ENCODE measurements around the gene PHTF2.

Gene PHTF2

GRCh38 chr7:77960336-77960735 lies 161.8 kb downstream of the PHTF2 start:
- TF ChIP-seq POLR2AphosphoS5 (IDR thresholded peaks at IDR 0.05; ENCODE audit: low read depth, low read length) (no peak), SIN3A (IDR thresholded peaks at IDR 0.05; ENCODE audit: borderline replicate concordance, insufficient read depth, low read length) (no peak)

DNA sequence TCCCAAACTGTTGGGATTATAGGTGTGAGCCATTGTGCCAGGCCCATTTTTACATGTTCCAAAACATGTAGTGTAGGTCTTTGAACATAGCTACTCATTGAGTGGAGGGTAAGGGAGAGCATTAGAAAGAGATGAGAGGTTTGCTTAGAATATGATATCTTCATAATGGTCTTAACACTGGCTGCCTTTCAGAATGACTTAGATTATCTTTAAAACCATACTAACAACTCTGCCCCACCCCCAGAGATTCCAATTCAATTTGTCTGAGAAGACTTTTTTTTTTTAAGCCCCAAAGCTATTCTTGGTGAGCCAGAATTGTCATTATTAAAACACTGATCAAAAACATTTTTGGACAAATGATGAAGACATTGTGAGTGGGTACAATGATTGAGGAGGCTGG lies 168.9 kb downstream of the PHTF2 start:
- TF ChIP-seq REST (IDR thresholded peaks at IDR 0.05; ENCODE audit: insufficient read depth in 1 of 2, low read depth in 2 of 2, low read length in 2 of 2) = no peak

DNA sequence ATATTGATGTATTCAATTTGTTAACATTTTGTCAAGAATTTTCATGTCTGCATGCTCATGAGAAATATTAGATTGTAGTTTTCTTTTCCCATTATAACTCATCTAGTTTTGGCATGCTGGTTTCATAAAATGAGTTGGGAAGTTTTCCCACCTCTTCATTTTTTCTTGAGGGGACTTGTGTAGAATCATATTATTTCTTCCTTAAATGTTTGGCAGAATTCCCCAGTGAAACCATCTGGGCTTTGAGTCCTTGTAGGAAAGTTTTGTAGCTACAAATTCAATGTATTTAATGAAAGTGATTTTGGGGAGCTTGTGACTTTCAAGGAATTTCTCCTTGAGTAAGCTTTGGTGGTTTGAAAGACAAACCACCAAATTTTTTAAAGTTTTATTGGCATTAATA lies 173.2 kb downstream of the PHTF2 start:
- TF ChIP-seq POLR2AphosphoS5 (IDR thresholded peaks at IDR 0.05; ENCODE audit: low read depth, low read length) (no peak), SIN3A (IDR thresholded peaks at IDR 0.05; ENCODE audit: borderline replicate concordance, insufficient read depth, low read length) (no peak), TAF1 (IDR thresholded peaks at IDR 0.05; ENCODE audit: borderline replicate concordance, insufficient read depth, low read length) (no peak), FOXP2 (optimal IDR thresholded peaks at IDR 0.05; ENCODE audit: borderline replicate concordance, extremely low read depth, extremely low read length, insufficient read depth) (no peak), REST (IDR thresholded peaks at IDR 0.05; ENCODE audit: insufficient read depth in 1 of 2, low read depth in 2 of 2, low read length in 2 of 2) (no peak)

DNA sequence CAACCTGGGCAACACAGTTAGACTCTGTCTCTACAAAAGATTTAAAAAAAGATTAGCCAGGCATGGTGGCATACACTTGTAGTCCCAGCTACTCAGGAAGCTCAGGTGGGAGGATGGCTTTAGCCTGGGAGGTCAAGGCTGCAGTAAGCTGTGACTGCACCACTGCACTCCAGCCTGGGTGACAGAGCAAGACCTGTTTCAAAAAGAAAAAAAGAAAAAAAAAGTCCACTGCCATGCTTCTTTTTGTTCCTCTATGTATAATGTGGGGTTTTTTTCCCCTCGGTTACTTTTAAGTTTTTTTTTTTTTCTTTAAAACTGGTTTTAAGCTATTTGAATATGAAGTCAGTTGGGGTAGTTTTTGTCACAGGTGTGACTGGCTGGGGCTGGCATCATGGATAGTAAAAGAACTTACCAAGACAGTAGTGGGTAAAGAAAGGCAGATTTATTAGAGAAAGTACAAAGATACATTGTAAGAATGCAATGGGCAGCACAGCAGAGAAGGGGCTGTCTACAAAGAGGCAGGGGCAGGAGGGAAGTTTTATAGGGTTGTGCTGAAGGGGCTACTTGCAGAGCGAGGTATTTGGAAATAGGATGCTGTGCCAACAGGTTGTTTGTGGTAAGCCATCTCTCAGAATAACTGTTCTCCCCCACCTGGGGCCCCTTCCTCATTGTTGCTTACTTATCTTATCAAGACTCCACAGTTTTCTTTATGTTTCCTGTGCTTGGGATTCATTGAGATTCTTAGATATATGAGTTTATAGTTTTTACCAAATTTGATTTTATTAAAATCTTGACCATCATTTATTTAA lies 177.3 kb downstream of the PHTF2 start:
- no peak for TF ChIP-seq TAF1 (IDR thresholded peaks at IDR 0.05; ENCODE audit: borderline replicate concordance, insufficient read depth, low read length)
- TF ChIP-seq FOXP2 (optimal IDR thresholded peaks at IDR 0.05; ENCODE audit: borderline replicate concordance, extremely low read depth, extremely low read length, insufficient read depth) = no peak
- TF ChIP-seq POLR2AphosphoS5 (IDR thresholded peaks at IDR 0.05; ENCODE audit: low read depth, low read length) = no peak
- no peak for TF ChIP-seq REST (IDR thresholded peaks at IDR 0.05; ENCODE audit: insufficient read depth in 1 of 2, low read depth in 2 of 2, low read length in 2 of 2)
- no peak for TF ChIP-seq SIN3A (IDR thresholded peaks at IDR 0.05; ENCODE audit: borderline replicate concordance, insufficient read depth, low read length)

- TF ChIP-seq FOXP2 (optimal IDR thresholded peaks at IDR 0.05; ENCODE audit: borderline replicate concordance, extremely low read depth, extremely low read length, insufficient read depth) = no peak
- no peak for TF ChIP-seq TAF1 (IDR thresholded peaks at IDR 0.05; ENCODE audit: borderline replicate concordance, insufficient read depth, low read length)
- TF ChIP-seq SIN3A (IDR thresholded peaks at IDR 0.05; ENCODE audit: borderline replicate concordance, insufficient read depth, low read length) = no peak
- no peak for TF ChIP-seq POLR2AphosphoS5 (IDR thresholded peaks at IDR 0.05; ENCODE audit: low read depth, low read length)
- no peak for TF ChIP-seq REST (IDR thresholded peaks at IDR 0.05; ENCODE audit: insufficient read depth in 1 of 2, low read depth in 2 of 2, low read length in 2 of 2)
Measured at GRCh38 chr7:77979219-77979618, 180.6 kb downstream of the PHTF2 start.

All from PFSK-1 (cell line).